Activated gamma-delta T cell treated with Interleukin-2 at 50 U/mL for 16 hours (primary cell): ENCODE results near the gene PRDX1.
"Not testable (repeated sequence)": the region's sequence is repeated elsewhere in the genome, so short reads cannot be mapped to it uniquely, and the experiment has no call there.

Experiments used
- DNase-seq: peaks from one replicate; pipeline ENCODE4 v3.0.0-alpha.2; 2020

PRDX1 gene

DNA sequence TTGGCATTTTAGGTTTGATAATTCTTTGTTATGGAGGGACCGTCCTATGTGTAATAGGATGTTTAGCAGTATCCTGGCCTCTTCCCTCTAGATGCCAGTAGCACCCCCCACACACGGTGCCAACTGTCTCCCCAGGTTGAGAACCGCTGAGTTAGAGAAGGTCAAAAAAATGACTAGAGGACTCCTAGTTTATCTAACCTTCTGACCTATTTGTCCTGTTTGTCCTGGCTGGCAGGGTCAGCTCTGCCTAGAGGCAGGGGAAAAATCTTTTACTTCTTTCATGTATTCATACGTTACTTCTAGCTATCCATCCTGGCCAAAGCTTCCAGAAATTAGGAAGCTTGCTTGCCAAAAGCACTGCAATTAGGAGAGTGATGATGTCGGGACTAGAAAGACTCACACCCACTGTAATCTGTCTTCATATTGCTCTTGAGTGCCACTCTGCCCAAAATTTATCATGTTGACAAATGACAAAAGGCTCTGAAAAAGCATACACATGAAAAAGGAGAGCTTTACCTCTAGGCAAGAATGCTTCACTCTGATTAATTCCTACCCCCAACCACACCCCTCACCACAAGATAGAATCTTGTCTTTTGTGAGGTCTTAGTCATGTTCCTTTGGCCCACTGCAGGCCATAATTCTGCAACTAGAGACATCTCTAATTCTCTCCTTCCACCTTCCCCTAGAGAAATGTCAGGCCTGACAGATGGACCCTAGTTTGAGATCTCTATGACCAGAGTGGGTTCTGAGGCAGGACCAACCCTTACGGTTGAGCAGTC is 14.5 kb upstream of the PRDX1 start:
- no peak for DNase-seq

DNA sequence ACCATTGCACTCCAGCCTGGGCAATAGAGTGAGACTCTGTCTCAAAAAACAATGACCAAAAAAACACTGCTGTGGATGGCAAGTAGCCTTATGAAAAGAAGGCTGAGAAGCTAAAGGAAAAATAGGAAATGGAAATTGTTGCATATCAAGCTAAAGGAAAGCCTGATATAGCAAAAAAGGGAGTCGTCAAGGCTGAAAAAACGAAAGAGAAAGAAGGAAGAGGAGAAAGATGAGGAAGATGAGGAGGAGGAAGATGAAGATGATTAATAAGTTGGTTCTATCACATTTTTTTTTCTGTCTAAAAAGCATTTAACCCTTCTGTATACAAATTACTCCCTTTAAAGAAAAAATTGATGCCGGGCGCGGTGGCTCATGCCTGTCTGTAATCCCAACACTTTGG is 10.2 kb upstream of the PRDX1 start:
- no peak for DNase-seq

DNA sequence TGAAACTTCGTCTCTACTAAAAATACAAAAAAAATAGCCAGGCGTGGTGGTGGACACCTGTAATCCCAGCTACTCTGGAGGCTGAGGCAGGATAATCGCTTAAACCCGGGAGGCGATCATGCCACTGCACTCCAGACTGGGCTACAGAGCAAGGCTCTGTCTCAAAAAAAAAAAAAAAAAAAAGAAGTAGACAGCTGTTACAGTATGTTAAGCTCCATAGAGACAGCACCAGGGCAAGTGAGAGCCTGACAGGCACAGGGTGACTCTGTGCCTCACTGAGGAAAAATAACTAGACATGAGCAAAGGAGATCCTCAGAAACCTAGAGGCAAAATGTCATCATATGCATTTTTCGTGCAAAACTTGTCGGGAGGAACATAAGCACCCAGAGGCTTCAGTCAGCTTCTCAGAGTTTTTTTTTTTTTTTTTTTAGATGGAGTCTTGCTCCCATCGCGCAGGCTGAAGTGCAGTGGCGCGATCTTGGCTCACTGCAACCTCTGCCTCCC is 9.0 kb upstream of the PRDX1 start:
- DNase-seq = no peak

DNA sequence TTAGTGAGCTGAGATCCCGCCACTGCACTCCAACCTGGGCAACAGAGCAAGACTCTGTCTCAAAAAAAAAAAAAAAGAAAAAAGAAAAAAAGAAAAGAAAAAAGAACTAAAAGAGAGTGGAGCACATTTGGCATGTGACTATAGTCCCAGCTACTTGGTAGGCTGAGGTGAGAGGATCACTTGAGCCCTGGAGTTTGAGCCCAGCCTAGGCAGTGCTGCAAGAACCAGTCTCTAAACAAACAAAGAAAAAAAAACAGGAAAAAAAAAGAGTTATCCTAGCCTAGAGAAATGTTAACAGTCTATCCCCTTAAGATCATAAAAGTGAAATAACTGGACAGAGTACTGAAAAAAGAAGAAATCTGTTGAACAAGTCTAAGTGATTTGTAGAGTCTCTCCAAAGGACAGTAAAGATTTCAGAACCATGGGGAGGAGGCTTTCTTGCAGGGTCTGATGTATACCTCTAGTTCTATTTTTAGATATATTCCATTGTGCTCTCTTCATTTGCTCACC is 4.5 kb upstream of the PRDX1 start:
- no peak for DNase-seq

DNA sequence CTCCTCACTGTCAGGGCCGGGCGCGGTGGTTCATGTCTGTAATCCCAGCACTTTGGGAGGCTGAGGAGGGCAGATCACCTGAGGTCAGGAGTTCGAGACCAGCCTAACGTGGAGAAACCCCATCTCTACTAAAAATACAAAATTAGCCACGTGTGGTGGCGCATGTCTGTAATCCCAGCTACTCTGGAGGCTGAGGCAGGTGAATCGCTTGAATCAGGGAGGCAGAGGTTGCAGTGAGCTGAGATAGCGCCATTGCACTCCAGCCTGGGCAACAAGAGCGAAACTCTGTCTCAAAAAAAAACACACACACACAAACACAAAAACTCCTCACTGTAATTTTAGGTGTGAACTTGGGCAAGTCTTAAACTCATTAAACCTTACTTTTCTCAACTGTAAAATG is 2.3 kb upstream of the PRDX1 start:
- DNase-seq = not testable (repeated sequence)

DNA sequence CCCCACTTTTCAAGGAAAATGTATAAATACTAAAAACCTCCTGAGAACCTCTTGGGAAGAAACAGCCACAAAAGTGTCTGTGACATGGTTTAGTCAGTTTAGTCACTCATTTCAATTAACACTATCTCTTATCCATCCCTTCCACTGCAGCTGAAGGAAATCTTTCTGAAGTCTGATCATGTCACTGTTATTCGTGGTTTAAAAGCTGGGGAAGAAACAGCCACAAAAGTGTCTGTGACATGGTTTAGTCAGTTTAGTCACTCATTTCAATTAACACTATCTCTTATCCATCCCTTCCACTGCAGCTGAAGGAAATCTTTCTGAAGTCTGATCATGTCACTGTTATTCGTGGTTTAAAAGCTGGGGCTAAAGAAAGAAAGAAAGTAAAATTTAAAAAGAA is 1.8 kb upstream of the PRDX1 start:
- not testable (repeated sequence) for DNase-seq

DNA sequence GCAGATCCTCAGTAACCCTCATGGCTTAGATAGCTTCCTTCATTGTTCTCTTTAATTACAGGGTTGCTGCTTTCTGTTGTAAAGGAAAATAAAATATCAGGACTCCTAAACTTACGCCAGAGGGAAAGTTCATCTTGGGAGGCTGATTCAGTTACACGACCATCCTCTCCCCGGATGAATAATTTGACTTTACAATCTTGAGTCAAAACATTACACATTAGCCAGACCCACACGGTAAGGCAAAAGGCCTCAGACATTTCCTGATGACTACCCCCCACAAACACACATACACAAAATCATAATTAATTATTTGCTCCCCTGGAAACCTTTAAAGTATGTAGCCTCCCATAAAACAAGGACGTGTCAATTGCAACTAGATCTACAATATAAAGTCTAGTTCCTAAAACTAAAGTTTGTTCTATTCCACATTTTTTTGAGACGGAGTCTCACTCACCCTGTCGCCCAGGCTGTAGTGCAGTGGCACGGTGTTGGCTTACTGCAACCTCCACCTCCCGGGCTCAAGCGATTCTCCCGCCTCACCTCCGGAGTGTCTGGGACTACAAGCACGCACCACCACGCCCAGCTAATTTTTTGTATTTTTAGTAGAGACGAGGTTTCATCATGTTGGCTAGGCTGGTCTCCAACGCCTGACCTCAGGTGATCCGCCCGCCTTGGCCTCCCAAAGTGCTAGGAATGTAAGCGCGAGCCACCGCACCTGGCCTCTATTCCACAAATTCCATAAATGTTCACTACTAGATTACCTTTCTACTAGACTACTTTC is 830 bp upstream of the PRDX1 start:
- DNase-seq = no peak

DNA sequence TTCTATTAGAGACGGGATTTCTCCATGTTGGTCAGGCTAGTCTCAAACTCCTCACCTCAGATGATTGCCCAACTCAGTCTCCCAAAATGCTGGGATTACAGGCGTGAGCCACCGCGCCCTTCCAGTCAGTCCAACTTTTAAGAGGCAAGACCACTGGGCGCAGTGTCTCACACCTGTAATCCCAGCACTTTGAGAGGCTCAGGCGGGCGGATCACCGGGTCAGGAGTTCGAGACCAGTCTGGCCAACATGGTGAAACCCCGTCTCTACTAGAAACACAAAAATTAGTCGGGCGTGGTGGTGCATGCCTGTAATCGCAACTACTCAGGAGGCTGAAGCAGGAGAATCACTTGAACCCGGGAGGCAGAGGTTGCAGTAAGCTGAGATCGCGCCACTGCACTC is 1.9 kb downstream of the PRDX1 start:
- DNase-seq = not testable (repeated sequence)

DNA sequence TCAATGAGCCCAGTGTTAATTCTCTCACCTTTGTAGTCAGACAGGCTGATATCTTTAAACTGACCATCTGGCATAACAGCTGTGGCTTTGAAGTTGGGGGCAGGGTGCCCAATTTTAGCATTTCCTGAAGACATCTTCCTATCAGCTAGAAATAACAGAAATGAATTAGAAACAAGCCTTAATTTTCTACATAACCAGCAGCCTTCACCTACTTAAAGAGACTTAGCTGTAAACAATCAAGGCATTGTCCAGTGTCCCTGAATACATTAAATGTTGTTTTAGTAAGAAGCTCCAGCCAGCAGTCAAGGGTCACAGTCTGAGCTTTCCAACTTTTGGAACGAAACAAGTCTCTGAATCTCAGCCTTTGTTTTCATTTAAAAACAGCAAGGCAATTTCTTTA is 2.8 kb downstream of the PRDX1 start:
- DNase-seq = no peak

DNA sequence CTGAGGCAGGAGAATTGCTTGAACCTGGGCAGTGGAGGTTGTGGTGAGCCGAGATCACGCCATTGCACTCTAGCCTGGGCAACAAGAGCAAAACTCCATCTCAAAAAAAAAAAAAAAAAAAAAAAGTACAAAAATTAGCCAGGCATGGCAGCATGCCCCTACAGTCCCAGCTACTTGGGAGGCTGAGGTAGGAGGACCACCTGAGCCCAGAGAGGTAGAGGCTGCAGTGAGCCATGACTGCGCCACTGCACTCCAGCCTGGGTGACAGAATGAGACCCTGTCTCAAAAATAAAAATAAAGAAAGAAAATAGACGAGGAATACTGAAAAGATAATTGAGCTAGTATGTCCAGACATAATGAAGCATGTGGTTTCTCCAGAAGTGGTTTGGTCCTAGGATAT is 3.3 kb downstream of the PRDX1 start:
- not testable (repeated sequence) for DNase-seq

DNA sequence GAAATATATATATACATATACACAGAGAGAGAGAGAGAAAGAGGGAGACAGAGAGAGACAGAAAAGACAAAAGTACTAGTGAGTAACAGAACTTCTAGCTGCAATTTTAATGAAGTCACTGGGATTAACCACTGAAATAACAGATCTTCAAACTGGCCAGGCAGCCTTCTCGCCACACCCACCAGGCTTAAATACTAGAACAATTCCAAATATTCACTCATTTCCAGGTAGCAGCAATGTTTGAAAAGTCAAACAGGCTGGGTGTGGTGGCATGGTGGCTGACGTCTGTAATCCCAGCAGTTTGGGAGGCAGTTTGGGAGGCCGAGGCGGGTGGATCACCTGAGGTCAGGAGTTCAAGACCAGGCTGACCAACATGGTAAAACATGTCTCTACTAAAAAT is 5.2 kb downstream of the PRDX1 start:
- no peak for DNase-seq

DNA sequence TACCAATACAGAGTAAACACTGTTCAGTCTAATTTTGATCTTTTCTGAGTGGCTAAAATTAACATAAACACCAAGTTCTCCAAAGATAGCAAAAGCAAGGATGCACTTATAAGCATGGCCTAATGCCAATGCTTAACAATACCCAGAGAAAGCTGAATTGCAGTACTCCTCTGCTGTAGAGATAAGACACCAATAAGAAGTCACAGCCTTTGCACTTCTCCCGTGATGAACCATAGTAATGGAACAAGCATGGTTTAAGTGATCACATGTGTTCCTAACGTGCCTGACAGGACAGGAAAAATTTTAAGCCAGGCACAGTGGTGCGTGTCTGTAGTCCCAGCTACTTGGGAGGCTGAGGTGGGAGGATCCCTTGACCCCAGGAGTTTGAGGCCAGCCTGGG is 5.6 kb downstream of the PRDX1 start:
- DNase-seq = no peak

DNA sequence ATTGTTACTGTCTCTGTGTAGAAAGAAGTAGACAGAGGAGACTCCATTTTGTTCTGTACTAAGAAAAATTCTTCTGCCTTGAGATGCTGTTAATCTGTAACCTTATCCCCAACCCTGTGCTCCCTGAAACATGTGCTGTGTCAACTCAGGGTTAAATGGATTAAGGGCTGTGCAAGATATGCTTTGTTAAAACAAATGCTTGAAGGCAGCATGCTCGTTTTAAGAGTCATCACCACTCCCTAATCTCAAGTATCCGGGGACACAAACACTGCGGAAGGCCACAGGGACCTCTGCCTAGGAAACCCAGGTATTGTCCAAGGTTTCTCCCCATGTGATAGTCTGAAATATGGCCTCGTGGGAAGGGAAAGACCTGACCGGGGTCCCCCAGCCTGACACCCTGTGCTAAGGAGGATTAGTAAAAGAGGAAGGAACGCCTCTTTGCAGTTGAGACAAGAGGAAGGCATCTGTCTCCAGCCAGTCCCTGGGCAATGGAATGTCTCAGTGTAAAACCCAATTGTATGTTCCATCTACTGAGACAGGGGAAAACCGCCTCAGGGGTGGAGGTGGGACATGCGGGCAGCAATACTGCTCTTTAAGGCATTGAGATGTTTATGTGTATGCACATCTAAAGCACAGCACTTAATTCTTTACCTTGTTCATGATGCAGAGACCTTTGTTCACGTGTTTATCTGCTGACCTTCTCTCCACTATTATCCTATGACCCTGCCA is 8.0 kb downstream of the PRDX1 start:
- not testable (repeated sequence) for DNase-seq

DNA sequence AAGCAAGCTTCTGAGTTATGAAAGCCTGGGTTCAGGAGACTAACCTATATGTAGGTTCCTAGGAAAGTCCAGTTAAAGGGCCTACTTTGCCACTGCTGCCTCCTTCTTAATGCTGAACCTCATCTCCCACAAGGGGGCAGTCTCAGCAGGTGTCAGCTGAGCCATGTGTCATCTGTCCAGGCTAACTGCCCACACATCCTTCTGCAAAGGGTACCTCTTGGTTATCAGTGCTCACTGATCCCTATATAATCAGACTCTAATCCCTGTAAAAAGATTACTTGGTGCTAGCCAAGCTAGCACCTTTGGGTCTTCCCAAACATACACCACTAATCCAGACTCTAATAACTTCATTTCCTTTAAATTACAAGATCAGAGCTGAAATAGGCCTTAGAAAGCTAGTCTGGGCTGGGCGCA is 9.0 kb downstream of the PRDX1 start:
- peak; percentile 50 for DNase-seq

DNA sequence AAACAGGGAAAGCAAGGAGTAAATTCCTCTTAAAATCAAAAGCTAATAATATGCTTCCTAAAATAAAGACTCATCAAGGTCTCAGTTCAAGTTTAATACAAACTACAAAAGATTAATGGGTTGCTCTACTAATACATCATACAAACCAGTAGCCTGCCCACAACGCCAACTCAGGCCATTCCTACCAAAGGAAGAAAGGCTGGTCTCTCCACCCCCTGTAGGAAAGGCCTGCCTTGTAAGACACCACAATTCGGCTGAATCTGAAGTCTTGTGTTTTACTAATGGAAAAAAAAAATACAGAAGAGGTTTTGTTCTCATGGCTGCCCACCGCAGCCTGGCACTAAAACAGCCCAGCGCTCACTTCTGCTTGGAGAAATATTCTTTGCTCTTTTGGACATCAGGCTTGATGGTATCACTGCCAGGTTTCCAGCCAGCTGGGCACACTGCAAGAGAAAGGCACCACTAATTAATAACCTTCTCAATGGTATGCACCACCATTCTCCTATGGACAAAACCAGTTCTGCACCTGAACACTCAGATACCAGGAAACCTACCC is 10.6 kb downstream of the PRDX1 start:
- no peak for DNase-seq

DNA sequence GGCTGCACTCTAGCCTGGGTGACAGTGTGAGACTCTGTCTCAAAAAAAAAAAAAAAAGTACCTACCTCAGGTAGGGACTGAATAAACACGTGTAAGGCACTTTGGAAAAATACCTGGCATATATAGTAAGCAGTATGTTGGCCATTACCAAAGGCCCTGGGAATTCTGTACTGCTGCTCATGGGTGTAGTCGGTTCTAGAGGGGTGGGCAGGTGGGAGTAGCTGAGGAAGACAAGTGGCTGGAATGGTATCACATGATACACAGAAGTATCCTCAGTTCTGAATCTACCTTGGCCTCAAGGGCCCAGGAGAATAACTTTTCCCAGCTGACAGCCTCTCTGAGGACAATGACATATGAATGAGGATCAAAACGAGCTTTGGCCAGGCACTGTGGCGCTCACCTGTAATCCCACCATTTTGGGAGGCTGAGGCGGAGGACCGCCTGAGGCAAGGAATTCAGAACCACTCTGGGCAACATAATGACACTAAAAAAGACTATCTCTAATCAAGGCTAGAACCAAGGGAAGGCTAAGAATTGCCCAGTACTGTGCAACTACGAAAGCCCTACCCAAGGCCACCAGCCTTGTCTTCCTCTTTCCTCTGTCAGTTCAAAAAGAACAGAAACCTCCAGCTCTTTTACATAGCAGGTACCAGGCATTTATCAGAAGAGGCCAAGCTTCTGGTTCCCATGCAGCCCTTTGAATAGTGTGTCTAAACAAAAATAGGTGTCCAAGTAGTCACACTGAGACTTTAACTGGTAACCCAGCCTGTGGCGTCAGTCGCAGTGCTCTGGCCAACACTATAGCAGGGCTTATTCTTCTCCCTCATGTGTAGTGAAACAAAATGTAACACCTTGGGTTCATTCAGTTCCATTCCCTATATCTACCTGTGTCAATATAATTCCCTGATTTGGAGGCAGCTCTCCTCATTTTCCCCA is 11.4 kb downstream of the PRDX1 start:
- DNase-seq = no peak

DNA sequence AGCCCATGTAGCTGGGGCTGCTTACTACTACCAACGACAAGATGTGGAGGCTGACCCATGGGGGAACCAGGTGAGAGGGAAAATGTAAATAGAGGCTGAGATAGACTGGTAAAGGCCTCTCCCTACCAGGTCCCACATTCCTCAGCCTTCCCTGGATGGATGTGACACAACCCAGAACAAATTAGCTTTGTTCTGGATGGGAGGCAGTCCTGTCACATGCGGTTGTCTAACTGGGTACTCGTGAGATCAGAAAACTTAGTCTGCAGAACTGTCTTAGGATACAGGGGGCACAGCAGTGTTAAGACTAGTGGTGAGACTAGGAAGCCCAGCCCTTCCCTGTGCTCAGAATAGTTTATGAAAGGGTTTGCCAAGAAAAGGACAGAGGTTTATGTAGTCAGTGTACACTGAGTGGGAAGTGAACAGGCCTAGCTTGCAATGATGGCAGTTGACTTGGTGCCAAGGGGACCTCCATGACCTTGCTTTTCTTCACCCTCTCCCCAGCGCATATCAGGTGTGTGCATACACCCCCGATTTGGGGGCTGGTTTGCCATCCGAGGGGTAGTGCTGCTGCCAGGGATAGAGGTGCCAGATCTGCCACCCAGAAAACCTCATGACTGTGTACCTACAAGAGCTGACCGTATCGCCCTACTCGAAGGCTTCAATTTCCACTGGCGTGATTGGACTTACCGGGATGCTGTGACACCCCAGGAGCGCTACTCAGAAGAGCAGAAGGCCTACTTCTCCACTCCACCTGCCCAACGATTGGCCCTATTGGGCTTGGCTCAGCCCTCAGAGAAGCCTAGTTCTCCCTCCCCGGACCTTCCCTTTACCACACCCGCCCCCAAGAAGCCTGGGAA is 13.2 kb downstream of the PRDX1 start:
- no peak for DNase-seq

DNA sequence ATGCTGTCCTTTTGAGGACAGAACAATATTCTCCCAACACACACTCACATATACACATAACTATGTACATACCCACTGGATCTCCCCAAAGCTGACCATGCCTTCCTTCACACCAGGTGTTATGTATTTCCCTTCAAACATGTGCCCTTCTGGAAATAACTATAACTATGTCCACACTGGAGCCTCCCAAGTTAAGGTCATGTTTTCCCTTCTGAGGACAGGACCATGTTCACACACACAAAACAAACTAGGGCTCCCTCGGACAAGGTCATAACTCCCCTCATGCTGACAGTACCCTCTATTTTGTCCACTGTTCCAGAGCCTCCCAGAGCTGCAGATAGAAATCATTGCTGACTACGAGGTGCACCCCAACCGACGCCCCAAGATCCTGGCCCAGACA is 13.8 kb downstream of the PRDX1 start:
- no peak for DNase-seq

DNA sequence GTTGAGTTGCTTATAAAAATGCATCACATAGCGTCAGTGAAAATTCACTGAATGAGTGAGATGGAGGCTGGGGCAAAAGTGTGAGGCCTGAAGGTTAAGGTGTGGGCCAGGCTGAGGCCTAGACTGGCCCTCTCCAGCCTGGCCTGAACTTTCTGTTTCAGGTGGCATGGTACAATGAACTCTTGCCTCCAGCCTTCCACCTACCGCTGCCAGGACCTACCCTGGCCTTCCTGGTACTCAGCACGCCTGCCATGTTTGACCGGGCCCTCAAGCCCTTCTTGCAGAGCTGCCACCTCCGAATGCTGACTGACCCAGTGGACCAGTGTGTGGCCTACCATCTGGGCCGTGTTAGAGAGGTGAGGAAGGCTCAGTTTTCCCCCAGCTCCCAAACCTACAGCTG is 14.5 kb downstream of the PRDX1 start:
- DNase-seq = no peak

DNA sequence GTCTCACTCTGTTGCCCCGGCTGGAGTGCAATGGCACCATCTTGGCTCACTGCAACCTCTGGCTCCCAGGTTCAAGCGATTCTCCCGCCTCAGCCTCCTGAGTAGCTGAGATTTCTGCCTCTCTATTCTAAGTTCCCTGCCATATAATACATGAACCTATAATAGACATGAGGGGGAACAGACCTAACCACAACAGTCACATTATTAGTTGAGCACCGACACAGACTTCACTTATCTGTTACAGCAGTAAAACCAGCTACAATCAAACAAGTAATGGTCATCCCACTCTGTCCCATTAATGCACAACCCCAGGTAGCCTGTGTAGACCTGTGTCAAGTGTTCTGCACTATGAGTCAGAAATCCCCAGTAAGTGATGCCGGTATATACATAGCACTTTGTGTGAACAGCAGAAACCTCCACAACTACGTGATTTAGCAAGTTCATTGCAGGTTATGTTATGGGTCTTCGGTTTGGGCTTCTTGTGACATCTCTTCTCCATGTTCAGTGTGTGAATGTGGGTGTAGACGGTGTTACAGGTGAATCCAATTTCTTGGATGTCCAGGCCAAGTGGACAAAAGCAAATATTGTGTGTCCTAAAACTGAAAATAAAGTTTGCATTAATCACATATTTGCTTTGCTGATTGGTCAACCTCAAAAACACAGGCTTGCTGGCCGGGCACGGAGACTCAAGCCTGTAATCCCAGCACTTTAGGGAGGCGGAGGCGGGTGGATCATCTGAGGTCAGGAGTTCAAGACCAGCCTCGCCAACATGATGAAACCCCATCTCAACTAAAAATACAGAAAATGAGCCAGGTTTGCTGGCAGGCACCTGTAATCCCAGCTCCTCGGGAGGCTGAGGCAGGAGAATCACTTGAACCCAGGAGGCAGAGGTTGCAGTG is 18.0 kb downstream of the PRDX1 start:
- DNase-seq = no peak
